Measurements from ENCODE around the gene AKAP9.
"Not testable (repeated sequence)": the region's sequence is repeated elsewhere in the genome, so short reads cannot be mapped to it uniquely, and the experiment has no call there.

AKAP9 gene

GRCh38 chr7:92133737-92134270 lies 193.1 kb downstream of the AKAP9 start:
- peak; percentile 35 for DNase-seq (ENCODE audit: low read depth, low spot score)

- DNase-seq (ENCODE audit: low read depth, low spot score), result peak; percentile 86
Observed at GRCh38 chr7:92134271-92135051, 193.8 kb downstream of the AKAP9 start, which contains the start of gene CYP51A1. CYP51A1 (minus strand) TSS chr7:92134477; CDS start chr7:92134364, 113 bp downstream.

DNA sequence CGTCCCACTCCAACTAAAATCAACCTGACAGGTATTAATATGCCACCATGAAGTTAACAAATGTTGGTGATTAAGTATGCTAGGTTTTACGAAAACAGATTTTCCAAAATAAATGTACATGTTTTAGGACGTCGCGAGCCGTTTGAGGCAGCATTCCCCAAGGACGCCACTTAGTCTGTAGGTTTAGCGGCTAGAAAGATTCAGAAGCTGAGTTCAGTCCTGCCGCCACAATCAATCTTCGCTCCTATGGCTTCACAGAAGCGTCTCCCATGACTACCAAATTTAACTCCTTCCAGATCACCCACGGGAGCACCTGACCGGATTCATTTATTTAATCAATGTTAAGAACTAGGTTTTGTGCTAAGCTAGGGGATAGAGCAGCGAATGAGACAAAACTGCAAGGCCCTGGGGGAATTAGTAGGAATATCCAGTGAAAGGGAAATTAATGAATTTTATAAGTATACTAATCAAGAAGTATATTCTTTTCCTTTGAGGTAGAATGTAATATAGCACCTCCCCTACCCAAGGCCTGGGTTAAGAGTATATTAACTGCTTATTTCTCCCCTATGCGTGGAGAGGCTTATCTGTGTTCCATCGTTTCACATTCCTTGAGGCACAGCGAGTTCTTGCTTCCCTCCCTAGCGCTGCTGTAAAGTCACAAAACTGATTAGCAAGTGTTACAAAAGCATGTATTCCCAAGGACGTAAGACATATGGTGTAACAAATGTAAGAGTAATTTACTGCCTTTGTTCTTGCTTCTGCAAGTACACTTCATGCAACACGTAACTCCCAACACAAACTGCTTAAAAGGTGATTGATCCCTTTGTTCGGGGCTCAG lies 194.6 kb downstream of the AKAP9 start:
- DNase-seq (ENCODE audit: low read depth, low spot score), result no peak

- DNase-seq (ENCODE audit: low read depth, low spot score), result no peak
Observed at GRCh38 chr7:92137557-92137956, 196.9 kb downstream of the AKAP9 start.

DNA sequence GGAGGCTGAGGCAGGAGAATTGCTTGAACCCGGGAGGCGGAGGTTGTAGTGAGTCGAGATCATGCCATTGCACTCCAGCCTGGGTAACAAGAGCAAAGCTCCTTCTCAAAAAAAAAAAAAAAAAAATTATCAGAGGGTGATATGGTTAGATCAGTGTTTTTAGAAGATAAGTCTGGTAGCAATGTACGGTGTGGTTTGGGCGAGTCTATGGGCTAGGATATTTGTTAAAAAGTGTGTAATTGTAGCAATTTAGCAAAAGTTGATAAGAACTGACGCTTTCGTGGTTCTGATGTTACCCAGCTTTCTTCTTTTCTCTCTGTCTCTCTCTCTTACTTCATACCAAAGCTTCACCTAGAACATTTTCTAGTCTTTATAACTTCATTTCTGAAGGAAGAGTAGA lies 200.5 kb downstream of the AKAP9 start:
- DNase-seq (ENCODE audit: low read depth, low spot score), result no peak

DNA sequence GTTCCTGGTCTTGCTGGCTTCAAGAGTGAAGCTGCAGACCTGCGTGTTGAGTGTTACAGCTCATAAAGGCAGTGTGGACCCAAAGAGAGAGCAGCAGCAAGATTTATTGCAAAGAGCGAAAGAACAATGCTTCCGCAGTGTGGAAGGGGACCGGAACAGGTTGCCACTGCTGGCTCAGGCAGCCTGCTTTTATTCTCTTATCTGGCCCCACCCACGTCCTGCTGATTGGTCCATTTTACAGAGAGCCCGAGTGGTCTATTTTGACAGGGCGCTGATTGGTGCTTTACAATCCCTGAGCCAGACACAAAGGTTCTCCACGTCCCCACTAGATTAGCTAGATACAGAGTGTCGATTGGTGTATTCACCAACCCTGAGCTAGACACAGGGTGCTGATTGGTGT lies 202.1 kb downstream of the AKAP9 start:
- DNase-seq (ENCODE audit: low read depth, low spot score), result not testable (repeated sequence)

- DNase-seq (ENCODE audit: low read depth, low spot score), result not testable (repeated sequence)
Observed at GRCh38 chr7:92143192-92143880, 202.7 kb downstream of the AKAP9 start.

GRCh38 chr7:92149736-92150239 lies 209.1 kb downstream of the AKAP9 start:
- no peak for DNase-seq (ENCODE audit: low read depth, low spot score)

DNA sequence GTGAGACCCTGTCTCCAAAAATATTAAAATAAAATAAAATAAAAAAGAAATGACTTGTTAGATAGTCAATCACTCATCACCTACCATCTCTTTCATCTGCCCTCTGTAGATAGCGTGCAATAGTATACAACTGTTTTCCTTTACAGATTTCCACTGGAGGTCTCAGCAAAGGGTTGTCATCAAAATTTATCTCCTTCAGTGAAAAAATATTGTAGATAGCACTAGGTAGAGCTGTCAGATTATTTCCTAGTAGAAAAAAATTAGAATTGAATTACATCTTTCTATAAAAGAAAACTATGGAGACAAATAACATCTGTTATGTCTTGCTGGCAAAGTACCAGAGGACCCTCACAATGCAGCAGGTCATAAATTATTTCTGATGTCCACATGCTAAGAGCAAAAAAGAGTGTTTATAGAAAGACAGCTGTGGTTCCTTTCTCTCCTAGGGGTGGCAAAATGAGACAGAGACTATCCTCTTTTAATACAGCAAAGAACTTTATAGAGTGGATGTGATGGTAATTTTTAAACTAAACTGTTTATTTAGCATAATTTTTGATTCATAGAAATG lies 209.9 kb downstream of the AKAP9 start:
- DNase-seq (ENCODE audit: low read depth, low spot score), result no peak

DNA sequence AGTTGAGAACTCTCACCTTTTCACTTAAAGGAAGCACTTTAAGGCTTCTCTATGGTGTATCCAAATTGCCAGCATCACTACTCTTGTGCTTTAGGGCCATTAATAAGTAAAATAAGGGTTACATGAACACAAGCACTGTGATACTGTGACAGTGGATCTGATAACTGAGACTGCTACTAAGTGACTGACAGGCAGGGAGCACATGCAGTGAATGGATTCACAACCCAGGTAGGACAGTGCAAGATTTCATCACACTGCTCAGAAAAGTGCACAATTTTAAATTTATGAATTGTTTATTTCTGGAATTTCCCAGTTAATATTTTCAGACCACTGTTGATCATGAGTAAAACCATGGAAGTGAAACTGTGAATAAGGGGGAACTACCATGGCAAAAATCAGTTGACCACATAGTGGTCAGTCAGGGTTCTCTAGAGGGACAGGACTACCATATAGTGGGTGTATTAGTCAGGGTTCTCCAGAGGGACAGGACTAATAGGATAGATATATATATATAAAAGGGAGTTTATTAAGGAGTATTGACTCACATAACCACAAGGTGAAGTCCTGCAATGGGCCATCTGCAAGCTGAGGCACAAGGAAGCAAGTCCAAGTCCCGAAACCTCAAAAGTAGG lies 214.6 kb downstream of the AKAP9 start:
- DNase-seq (ENCODE audit: low read depth, low spot score), result no peak

DNA sequence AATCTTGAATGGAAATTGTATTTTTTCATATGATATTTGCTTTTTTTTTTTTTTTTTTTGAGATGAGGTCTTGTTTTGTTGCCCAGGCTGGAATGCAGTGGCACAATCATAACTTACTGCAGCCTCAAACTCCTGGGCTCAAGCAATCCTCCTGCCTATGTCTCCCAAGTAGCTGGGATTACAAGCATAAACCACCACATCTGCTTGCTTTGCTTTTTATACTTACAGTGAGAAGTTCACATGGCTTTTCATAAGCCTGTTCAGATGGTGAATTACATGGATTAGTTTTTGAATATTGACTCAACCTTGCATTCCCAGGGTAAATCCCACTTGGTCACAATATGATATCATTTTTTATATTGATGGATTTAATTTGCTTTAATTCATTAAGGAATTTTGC lies 216.3 kb downstream of the AKAP9 start:
- DNase-seq (ENCODE audit: low read depth, low spot score), result no peak

DNA sequence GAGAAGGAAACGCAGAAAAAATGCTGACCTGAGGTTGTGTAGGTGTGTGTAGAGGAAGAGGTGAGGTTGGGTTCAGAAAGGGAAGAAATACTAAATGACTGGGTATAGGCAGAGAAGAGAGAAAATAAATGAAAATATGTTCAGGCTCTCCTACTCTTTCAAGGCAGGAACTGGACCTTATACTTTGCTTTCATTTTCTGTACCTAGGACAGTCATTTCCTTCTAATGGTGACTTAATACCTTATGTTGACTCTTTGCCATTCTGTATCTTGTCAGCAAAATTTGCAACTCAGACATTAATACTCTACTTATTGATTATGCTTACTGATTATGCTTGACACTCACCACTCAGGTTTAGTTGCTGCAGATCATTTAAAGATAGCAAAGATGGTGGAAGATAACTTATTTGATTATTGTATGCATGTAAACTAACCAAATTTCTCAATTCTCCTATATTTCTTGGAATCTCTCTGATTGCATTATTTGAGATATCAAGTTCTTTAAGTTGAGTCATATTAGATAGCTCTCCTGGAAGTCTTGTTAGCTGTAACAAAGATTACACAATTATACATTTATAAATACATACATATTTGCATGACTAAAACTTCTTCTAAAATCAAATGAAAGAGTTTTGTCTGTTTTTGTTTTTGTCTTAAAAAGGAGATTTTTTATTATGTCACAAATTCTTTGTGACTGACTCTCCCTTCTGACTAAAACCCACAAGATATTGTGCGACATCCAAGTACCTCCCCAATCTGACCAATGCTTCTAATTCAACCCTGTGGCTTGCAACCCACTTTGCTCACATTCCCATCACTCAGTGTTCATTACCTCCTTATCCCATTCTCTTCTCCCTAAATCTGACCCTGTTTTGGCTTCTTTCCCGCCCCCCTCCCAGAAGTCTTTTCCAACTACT lies 218.3 kb downstream of the AKAP9 start:
- no peak for DNase-seq (ENCODE audit: low read depth, low spot score)
